H9 (cell line): ENCODE measurements around the gene AMY2A. TPM values are rescaled to one million over a fixed set of nuclear protein-coding genes. Genes with fewer than 3 reads are reported as not detected.
"Not testable (repeated sequence)": the region's sequence is repeated elsewhere in the genome, so short reads cannot be mapped to it uniquely, and the experiment has no call there.

Experiments
- DNase-seq: peaks from one replicate; pipeline ENCODE4 v3.0.0-alpha.2; 2017
- H2AFZ ChIP-seq: one replicate; pipeline ENCODE4 v1.6.1; 2013; ENCODE audit warnings: mild to moderate bottlenecking, low read length, control low read depth, moderate library complexity
- H2AK5ac ChIP-seq: 2 replicates; pipeline ENCODE4 v1.6.1; 2013; ENCODE audit warnings: low read length, control low read depth, mixed read lengths; ENCODE audit not compliant: insufficient read length
- H2BK120ac ChIP-seq: one replicate; pipeline ENCODE4 v1.6.1; 2013; ENCODE audit warnings: low read depth, mild to moderate bottlenecking, low read length, control low read depth, inconsistent platforms; ENCODE audit not compliant: poor library complexity, severe bottlenecking
- H2BK12ac ChIP-seq: 2 replicates; pipeline ENCODE4 v1.6.1; 2013; ENCODE audit warnings: low read length, control low read depth, mixed read lengths, low read depth; ENCODE audit not compliant: insufficient read length
- H2BK15ac ChIP-seq: 2 replicates; pipeline ENCODE4 v1.6.1; 2013; ENCODE audit warnings: low read depth, low read length, control low read depth
- H2BK20ac ChIP-seq: one replicate; pipeline ENCODE4 v1.6.1; 2013; ENCODE audit warnings: low read depth, mild to moderate bottlenecking, low read length, control low read depth, inconsistent platforms; ENCODE audit not compliant: poor library complexity, severe bottlenecking
- H2BK5ac ChIP-seq: 2 replicates; pipeline ENCODE4 v1.6.1; 2013; ENCODE audit warnings: low read length, control low read depth, mixed read lengths; ENCODE audit not compliant: insufficient read length
- H3K14ac ChIP-seq: 2 replicates; pipeline ENCODE4 v1.6.1; 2013; ENCODE audit warnings: low read length, control low read depth; ENCODE audit not compliant: insufficient read depth
- H3K18ac ChIP-seq: 2 replicates; pipeline ENCODE4 v1.6.1; 2013; ENCODE audit warnings: low read depth, mild to moderate bottlenecking, mixed read lengths, low read length, control low read depth; ENCODE audit not compliant: insufficient read length
- H3K23ac ChIP-seq: 2 replicates; pipeline ENCODE4 v1.6.1; 2013; ENCODE audit warnings: low read length, control low read depth, mixed read lengths, low read depth; ENCODE audit not compliant: insufficient read length
- H3K23me2 ChIP-seq: 2 replicates; pipeline ENCODE4 v1.6.1; 2013; ENCODE audit warnings: low read depth, mild to moderate bottlenecking, mixed read lengths, low read length, control low read depth; ENCODE audit not compliant: insufficient read length, poor library complexity, severe bottlenecking
- H3K27ac ChIP-seq: 2 replicates; pipeline ENCODE4 v1.5.1; 2013; ENCODE audit warnings: low read length, control low read depth, mixed read lengths, low read depth; ENCODE audit not compliant: insufficient read length
- H3K27me3 ChIP-seq: 2 replicates; pipeline ENCODE4 v1.6.1; 2013; ENCODE audit warnings: low read length, control low read depth, inconsistent platforms; ENCODE audit not compliant: insufficient read depth
- H3K4ac ChIP-seq: 2 replicates; pipeline ENCODE4 v1.6.1; 2013; ENCODE audit warnings: low read depth, mild to moderate bottlenecking, control low read depth, inconsistent platforms, low read length, moderate library complexity
- H3K4me1 ChIP-seq: 2 replicates; pipeline ENCODE4 v1.6.1; 2013; ENCODE audit warnings: low read length, control low read depth, inconsistent platforms; ENCODE audit not compliant: insufficient read depth
- H3K4me2 ChIP-seq: 2 replicates; pipeline ENCODE4 v1.6.1; 2013; ENCODE audit warnings: low read length, control low read depth, mixed read lengths; ENCODE audit not compliant: insufficient read length, insufficient read depth
- H3K56ac ChIP-seq: 2 replicates; pipeline ENCODE4 v1.6.1; 2013; ENCODE audit warnings: low read depth, mild to moderate bottlenecking, mixed read lengths, low read length, control low read depth; ENCODE audit not compliant: insufficient read length
- H3K79me1 ChIP-seq: 2 replicates; pipeline ENCODE4 v1.6.1; 2013; ENCODE audit warnings: low read depth, mild to moderate bottlenecking, moderate library complexity, low read length, control low read depth, inconsistent platforms; ENCODE audit not compliant: insufficient read depth, poor library complexity, severe bottlenecking
- H3K79me2 ChIP-seq: 2 replicates; pipeline ENCODE4 v1.6.1; 2013; ENCODE audit warnings: low read length, control low read depth, inconsistent platforms; ENCODE audit not compliant: insufficient read depth
- H3K9ac ChIP-seq: 2 replicates; pipeline ENCODE4 v1.6.1; 2013; ENCODE audit warnings: low read length, control low read depth, mixed read lengths; ENCODE audit not compliant: insufficient read length; ENCODE audit errors: extremely low read depth
- H3K9me3 ChIP-seq: one replicate; pipeline ENCODE4 v1.6.1; 2013; ENCODE audit warnings: low read depth, low read length, inconsistent platforms; ENCODE audit not compliant: control insufficient read depth
- H3T11ph ChIP-seq: one replicate; pipeline ENCODE4 v1.6.1; 2013; ENCODE audit warnings: mild to moderate bottlenecking, low read length, control low read depth, inconsistent platforms
- H4K20me1 ChIP-seq: one replicate; pipeline ENCODE4 v1.6.1; 2013; ENCODE audit not compliant: control insufficient read depth, insufficient read length, insufficient read depth
- H4K5ac ChIP-seq: 2 replicates; pipeline ENCODE4 v1.6.1; 2013; ENCODE audit warnings: low read depth, mild to moderate bottlenecking, mixed read lengths, low read length, control low read depth; ENCODE audit not compliant: insufficient read length
- H4K8ac ChIP-seq: replicated peaks from 2 replicates; pipeline ENCODE4 v1.6.1; 2013; ENCODE audit warnings: low read length, control low read depth, mixed read lengths, low read depth; ENCODE audit not compliant: insufficient read length
- H4K91ac ChIP-seq: 2 replicates; pipeline ENCODE4 v1.6.1; 2013; ENCODE audit warnings: low read depth, mild to moderate bottlenecking, moderate library complexity, mixed read lengths, low read length, control low read depth; ENCODE audit not compliant: insufficient read length
- H3K27ac Mint-ChIP-seq, 3 experiments: 2 replicates in 2 of 3; 3 replicates in 1 of 3; pipeline ENCODE4 v1.8.0; 2020 to 2021; ENCODE audit warnings: mixed read lengths in 3 of 3, mild to moderate bottlenecking in 1 of 3, moderate library complexity in 1 of 3
- H3K27me3 Mint-ChIP-seq: 2 replicates; pipeline ENCODE4 v1.8.0; 2021; ENCODE audit warnings: low read depth, mild to moderate bottlenecking, moderate library complexity, mixed read lengths
- H3K36me3 Mint-ChIP-seq, 3 experiments: 2 replicates in 2 of 3; 3 replicates in 1 of 3; pipeline ENCODE4 v1.8.0; 2020 to 2021; ENCODE audit warnings: low read depth in 3 of 3, mixed read lengths in 3 of 3; ENCODE audit not compliant: insufficient read depth in 1 of 3
- H3K4me1 Mint-ChIP-seq, 2 experiments: 2 replicates each; pipeline ENCODE4 v1.8.0; 2020; ENCODE audit warnings: mixed read lengths in 2 of 2
- H3K4me3 Mint-ChIP-seq, 2 experiments: 2 replicates in 1 of 2; 3 replicates in 1 of 2; pipeline ENCODE4 v1.8.0; 2020 to 2021; ENCODE audit warnings: mild to moderate bottlenecking in 2 of 2, mixed read lengths in 2 of 2, moderate library complexity in 1 of 2
- H3K9me3 Mint-ChIP-seq, 2 experiments: 2 replicates in 1 of 2; 3 replicates in 1 of 2; pipeline ENCODE4 v1.8.0; 2020; ENCODE audit warnings: mild to moderate bottlenecking in 2 of 2, mixed read lengths in 2 of 2, moderate library complexity in 1 of 2
- WGBS: extraction: QIAGEN DNeasy Blood & Tissue Kit; methylation state at CpG from one replicate; pipeline ENCODE4 v1.1.7; 2013; ENCODE audit warnings: missing lambda C conversion rate, low lambda C conversion rate, mixed read lengths; ENCODE audit not compliant: insufficient read length; ENCODE audit errors: extremely low coverage; 5-methylcytosine and 5-hydroxymethylcytosine counted together
- long read RNA-seq: library from polyadenylated mRNA; unstranded; transcript quantifications from one replicate; pipeline ENCODE4 v2.0.0, GENCODE V29; 2020
- total RNA-seq: library from RNA; stranded (reverse); gene quantifications from 2 replicates; pipeline ENCODE4 v1.2.1, GENCODE V29; 2021

The AMY2A gene
- total RNA-seq: not detected in 2 replicates
- long read RNA-seq: 0 reads

GRCh38 chr1:103616994-103617477, at the start of gene AMY2A:
AMY2A (plus strand) TSS chr1:103617427; CDS start chr1:103617441, 14 bp downstream.
- H3K56ac ChIP-seq, H3K4me1 Mint-ChIP-seq, H3K23ac ChIP-seq, H3K27ac Mint-ChIP-seq, H3K4me3 Mint-ChIP-seq, H2BK120ac ChIP-seq, H3K27me3 Mint-ChIP-seq, H3K9me3 ChIP-seq, H2AK5ac ChIP-seq, H2BK15ac ChIP-seq, H2BK5ac ChIP-seq, H3T11ph ChIP-seq, H3K79me1 ChIP-seq, H2BK20ac ChIP-seq, H2BK12ac ChIP-seq, H3K14ac ChIP-seq, H3K4me2 ChIP-seq, H4K5ac ChIP-seq, H2AFZ ChIP-seq, H3K18ac ChIP-seq, H3K27ac ChIP-seq, H3K4me1 ChIP-seq, H4K20me1 ChIP-seq, H3K23me2 ChIP-seq, H3K79me2 ChIP-seq, H3K27me3 ChIP-seq, H4K91ac ChIP-seq, DNase-seq, H3K4ac ChIP-seq, H3K36me3 Mint-ChIP-seq, H4K8ac ChIP-seq, H3K9ac ChIP-seq: not testable (repeated sequence)
- peaks cover 0 to 35% of the 10 kb centered on the region in 2 experiments; a peak in 3 of 5 replicates for H3K9me3 Mint-ChIP-seq
- WGBS: no CpG with 5 or more reads among the region's 3 CpGs
